HG02623 (cell line): ENCODE data around the gene SFRP2.

ENCODE experiments used
- ATAC-seq: cut with Tn5 transposase; IDR thresholded peaks from one replicate; pipeline ENCODE4 v1.9.1; 2021; ENCODE audit warnings: moderate library complexity; ENCODE audit not compliant: unreplicated experiment

Gene SFRP2

GRCh38 chr4:153777421-153777820, 11.5 kb downstream of the SFRP2 start:
- no peak for ATAC-seq

GRCh38 chr4:153776601-153777000, 12.3 kb downstream of the SFRP2 start:
- ATAC-seq = no peak

- no peak for ATAC-seq
These were observed 15.6 kb downstream of the SFRP2 start for GRCh38 chr4:153773236-153773690.

DNA sequence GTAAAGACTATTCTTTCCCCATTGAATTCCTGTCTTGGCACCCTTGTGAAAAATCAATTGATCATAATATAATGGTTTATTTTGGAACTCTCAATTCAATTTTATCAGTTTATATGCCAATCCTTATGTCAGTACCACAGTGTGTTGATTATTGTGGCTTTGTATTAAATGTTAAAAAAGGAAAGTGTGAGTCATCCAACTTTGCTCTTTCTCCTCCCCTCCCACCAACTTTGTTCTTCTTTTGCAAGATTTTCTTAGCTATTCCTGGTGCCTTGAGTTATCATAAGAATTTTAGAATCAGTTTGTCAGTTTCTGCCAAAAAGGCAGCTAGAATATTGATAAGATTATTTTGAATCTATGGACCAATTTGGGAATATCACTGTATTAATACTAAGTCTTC, 17.8 kb downstream of the SFRP2 start:
- no peak for ATAC-seq

- ATAC-seq = no peak
These were observed 22.1 kb downstream of the SFRP2 start for GRCh38 chr4:153766758-153767157.

- no peak for ATAC-seq
These were observed 23.0 kb downstream of the SFRP2 start for GRCh38 chr4:153765894-153766293.

DNA sequence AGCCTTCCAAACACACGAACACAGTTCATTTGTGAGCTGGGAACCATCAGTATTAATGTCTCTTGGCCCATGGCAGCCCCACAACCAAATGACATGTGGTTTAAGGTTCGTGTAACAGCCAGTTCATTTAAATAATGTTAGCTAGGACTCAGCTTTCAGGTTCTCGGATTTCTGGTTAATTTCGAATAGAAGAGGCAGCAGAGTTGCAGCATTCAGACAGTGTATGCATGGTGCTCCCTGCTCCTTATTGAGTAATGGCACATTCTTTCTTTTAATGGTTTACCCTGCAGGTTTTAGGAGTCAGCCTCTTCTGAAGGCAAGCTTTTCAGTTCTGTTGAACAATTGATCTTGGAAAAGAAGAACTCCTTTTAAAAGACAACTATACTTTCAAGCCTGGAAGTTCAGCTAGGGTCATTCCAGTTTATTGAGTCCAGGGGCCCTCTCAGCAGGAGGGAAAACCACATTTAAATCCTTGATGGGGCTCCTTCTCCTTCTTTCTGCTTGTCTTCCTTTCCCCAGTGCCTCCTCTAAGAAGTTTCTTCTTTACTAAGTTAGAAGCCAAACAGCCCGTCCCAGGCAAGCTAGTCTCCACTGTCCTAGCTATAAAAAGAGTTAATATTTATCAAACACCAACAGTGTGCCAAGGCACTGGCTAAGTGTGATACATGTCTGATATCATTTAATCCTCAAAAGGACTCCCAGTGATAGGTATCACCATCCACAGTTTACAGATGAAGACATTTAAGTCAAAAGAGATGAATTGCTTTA, 24.1 kb downstream of the SFRP2 start:
- no peak for ATAC-seq

DNA sequence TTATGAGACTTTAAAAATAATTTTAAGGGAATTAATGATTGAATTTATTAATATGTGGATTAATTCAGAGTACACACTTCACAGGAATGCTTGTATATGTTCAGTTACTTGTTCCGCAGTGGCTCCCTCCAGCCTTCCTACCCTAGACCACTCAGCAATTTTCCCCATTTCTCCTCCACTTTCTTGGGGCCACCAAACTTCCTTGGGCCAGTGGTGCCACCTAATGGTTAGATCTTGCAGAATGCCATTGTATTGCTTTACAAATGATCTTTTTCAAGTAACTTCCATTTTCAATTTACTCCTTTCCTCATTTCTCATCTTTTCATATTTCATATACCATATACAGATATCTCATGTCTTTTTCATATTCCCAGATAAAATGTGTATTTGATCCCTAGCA, 25.5 kb downstream of the SFRP2 start:
- ATAC-seq = no peak

DNA sequence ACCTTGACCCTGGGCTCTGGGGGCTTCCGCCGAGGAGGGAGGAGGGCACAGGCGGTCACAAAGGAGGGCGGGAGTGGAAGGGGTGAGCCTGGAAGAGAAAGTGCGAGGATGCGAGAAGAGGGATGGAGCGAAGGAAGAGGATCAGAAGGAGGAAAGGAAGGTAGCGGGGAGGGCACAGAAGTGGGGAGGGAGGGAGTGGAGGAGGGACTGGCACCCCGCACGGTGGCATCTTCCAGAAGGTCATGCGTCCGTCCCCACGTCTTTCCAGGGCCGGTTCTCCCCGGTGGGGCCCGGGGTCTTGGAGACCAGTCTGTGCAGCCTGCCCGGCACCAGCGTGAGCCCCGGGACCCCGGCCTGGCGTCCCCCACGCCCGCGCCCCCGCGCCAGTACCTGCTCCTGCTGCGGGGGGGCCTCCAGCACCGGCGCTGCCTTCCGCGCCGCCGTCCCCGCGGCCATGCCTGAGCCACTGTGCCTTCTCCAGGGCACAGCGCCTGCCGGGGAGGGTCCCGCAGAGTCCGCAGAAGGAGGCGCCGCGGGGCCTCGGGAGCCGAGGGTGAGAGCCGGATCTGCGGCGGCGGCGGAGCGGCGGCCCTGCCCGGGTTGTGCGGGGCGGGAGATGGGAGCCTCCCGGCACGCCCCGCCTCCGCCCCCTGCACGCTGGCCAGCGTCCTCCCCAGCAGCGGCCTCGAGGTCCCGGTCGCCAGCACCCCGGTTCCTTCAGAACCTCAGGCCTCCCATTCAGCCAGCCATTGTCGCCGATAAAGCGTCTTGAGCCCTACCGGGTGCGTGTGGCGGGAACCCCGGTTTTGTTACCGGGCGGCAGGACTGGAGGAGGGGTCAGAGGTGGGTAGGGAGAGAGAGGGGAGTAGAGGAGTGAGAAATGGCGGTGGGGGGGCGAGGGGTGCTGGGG, 29.2 kb downstream of the SFRP2 start, which contains the start of gene RNF175:
Gene RNF175, minus strand, starts transcription at position 618 of the 910 bp plus-strand sequence. Its CDS starts 162 bp downstream, at position 456.
- ATAC-seq = no peak

DNA sequence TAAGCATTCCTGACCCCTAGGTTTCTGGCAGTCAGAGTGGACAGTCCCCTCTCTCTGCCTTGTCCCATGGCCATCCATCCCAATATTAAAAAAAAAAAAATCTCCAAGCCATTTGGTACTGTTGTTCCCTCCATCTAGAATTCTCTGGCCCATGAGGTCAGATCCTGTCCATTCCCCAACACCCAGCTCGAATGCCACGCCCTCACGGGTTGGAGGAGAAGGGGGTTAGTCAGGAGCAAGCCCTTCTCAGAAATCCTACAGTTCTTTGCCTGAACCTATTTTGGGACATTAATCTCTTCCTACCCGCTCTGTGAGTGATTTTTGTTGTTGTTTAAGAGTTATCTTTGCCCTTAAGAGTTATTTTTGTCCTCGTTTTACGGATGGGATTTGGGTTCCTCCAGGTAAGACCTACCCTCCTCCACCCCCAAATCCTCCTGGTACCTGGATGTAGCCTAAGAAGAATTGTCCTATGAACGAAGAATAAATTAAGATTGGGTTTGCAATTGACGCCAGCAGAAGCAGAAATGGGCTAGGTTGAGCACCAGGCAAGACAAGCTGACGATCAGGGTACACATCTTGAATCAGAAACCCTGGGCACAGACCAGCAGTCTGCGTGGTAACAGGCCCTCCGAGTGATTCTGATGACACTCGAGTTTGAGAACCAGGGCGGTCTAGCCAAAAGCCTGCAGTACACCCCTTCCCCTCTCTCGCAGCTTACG, 30.0 kb downstream of the SFRP2 start:
- no peak for ATAC-seq

DNA sequence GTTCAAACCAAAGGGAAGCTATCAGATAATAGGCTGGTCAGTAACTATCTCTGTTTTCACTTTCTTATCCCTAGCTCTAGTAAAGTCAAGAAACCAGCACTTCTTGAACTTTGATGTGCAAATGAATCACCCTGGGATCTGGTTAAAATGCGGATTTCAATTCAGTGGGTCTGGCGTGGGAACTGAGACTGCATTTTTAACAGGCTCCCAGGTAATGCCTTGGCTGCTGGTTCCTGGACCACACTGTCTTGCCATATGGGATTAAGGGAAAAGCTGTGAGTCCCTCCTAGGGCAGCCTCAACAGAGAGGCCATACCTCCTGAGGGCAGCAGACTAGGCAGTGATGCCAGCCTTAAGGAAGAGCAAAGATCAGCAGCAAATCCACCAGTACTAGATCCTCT, 30.7 kb downstream of the SFRP2 start:
- ATAC-seq = no peak

DNA sequence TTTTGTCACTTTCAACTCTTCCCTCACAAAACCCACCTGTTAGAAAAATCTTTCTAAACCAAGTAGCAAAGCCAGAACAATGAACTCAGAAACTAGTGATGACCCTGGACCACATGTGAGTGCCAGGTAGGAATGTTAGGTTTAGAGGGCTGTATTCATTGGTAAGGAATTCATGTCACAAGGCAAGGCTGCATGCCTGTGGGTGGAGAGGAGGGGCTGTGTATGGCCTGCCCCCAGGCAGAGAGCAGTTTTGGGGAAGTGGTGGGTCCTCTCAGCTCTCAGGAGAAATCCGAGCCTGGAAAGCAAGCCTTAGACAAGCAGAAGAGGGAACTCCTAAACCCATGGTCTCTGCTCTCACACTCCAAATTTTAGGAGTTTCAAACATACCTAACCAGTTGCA, 31.5 kb downstream of the SFRP2 start:
- no peak for ATAC-seq

DNA sequence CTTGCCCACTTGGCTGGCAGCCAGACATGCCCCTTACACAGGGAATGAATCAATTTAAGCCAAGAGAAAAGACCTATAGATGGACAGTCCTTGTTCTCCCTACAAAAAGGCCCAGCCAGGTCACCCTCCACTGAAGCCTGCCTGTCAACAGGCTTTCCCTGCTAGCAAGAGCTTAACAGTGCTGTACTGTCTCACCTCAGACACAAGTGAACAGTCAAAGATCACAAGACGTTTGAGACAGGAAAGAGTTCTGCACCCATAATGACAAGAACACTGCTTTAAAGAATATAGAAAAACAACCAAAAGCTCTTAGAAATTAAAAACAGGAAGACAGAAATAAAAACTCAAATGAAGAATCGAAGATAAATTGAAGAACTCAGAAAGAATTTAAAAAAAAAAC, 33.7 kb downstream of the SFRP2 start:
- ATAC-seq = no peak

DNA sequence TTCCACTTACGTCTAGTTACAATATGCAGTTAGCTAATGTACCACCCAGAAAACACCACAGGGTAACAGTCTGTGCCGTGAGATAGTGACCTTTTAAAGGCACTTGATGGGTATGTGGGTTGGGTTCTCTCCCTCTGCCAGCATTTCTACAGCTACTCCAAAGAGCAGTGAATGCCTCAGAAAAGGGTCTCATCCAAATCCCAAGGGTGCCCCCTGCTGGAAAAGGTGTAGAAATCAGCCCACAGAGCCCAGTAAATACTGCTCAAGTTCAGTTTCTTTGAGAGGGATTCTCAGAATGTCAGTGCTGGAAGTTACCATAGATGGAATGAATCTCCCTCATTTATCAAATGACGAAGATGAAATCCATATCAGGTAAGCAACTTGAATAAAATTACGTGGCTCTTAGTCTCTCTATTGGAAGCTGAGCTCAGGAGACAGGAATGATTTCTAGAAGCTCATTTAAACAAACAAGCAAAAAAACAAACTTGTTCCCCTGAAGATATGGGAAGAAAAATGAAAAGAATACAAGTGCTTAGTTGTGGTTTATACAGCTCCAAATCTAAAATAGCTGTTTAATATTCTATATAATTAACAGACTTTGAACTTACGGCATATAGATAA, 38.6 kb downstream of the SFRP2 start:
- ATAC-seq = peak; percentile 75

DNA sequence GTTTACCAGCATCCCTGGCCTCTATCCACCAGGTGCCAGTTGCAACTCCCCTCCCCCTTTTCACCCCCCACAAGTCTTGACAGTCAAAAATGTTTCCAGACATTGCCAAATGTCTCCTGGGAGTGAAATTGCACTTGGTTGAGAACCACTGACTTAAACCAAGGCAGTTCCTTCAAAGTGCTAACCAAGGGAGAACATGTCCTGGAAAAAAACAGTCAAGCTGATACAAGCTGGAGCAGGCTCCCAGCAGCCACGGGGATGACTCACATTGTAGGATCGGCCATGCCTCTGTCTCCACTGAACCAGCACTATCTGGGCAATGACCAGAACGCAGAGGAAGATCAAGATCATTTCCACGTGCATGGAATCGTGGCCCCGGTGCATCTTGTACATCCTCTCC, 40.5 kb downstream of the SFRP2 start:
- no peak for ATAC-seq

GRCh38 chr4:153747406-153747955, 41.4 kb downstream of the SFRP2 start:
- ATAC-seq = no peak

- no peak for ATAC-seq
These were observed 43.2 kb downstream of the SFRP2 start for GRCh38 chr4:153745651-153746050.

- no peak for ATAC-seq
These were observed 47.3 kb downstream of the SFRP2 start for GRCh38 chr4:153741541-153741940.

GRCh38 chr4:153735906-153736461, 52.9 kb downstream of the SFRP2 start:
- ATAC-seq = no peak

DNA sequence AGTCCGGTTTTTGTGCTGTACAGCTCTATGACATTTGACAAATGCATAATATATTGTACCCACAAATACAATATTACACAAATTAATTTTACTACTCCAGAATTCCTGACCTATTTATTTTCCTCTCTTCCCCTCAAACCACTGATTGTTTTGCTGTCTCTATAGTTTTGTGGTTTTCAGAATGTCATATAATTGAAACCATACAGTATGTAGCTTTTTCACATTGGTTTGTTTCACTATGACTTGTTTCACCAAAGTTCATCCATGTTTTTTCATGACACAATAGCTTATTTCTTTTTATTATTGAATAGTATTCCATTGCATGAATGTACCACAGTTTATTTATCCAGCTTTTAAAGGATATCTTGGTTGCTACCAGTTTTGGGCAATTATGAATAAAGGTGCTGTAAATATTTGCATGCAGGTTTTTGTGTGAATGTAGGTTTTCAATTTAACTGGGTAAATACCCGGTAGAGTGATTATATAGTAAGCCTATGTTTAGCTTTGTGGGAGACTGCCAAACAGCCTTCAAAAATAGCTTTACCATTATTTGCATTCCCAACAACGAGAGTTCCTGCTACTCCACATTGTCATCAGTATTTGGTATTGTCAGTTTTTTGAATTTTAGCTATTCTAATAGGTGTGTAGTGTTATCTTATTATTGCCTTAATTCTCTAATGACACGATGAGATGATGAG, 55.0 kb downstream of the SFRP2 start:
- no peak for ATAC-seq
